Measurements from ENCODE around the gene HSPBP1. TPM values are rescaled to one million over a fixed set of nuclear protein-coding genes. Genes with fewer than 3 reads are reported as not detected.

HSPBP1 gene
- total and polyA plus RNA-seq, 9 of the 15 experiments (the other 6 are each of a cell fraction or from before 2014, with no cell fraction given): 0.83 to 81.3 (median 21.8) TPM

- Histone ChIP-seq H4K20me1 (replicated peaks; ENCODE audit: control insufficient read depth, insufficient read depth, low read length) (no peaks in the 10 kb centered on the region), H2AFZ (ENCODE audit: low read depth, low read length) (no peak overlapping the region), H3K79me2 (ENCODE audit: control insufficient read depth, insufficient read depth, low read length) (no peaks in the 10 kb centered on the region), H3K9me3 (replicated peaks; ENCODE audit: control insufficient read depth, insufficient read depth, low read depth, low read length) (no peaks in the 10 kb centered on the region), H3K27me3 (ENCODE audit: control insufficient read depth in 2 of 2, insufficient read depth in 2 of 2, low read length in 2 of 2) (no peaks in the 10 kb centered on the region), H3K9ac (ENCODE audit: insufficient read depth in 1 of 2, low read depth in 2 of 2, low read length in 2 of 2) (no peak overlapping the region), H3K9me1 (ENCODE audit: control insufficient read depth, insufficient read depth, low read length) (peaks cover 3% of the 10 kb centered on the region), H3K4me3 (no peak overlapping the region), H3K36me3 (ENCODE audit: control insufficient read depth, insufficient read depth, low read length) (peaks cover 59% of the 10 kb centered on the region; the same call in 1 of the 3 replicates), H3K27ac (ENCODE audit: extremely low read depth, low read depth, low read length) (no peak overlapping the region), H3K4me2 (ENCODE audit: insufficient read depth, low read length) (no peak overlapping the region), H3K4me1 (replicated peaks in 1 of 2; ENCODE audit: control insufficient read depth in 2 of 2, insufficient read depth in 2 of 2, low read length in 2 of 2) (peaks cover 0 to 42% of the 10 kb centered on the region in 2 experiments; a peak in 2 of 5 replicates)
- BruUV-seq (replicated peaks): no TSS peak
- CTCF ChIA-PET (ENCODE audit: low intra/inter-chr PET ratio): interaction anchor here (0.7 kb wide), 1 partner anchor 229 kb away, joined by 3 read pairs; no protein-coding TSS in a partner anchor
- TF ChIP-seq ILF3 (IDR thresholded peaks at IDR 0.05; ENCODE audit: borderline replicate concordance) (no peak), ZNF699 (CRISPR knock-in tag; IDR thresholded peaks at IDR 0.05; ENCODE audit: insufficient replicate concordance) (no peak), CBFA2T3 (IDR thresholded peaks at IDR 0.05) (no peak), TAF7 (tag; IDR thresholded peaks at IDR 0.05) (no peak), RNF219 (CRISPR knock-in tag; IDR thresholded peaks at IDR 0.05) (no peak), ZSCAN29 (IDR thresholded peaks at IDR 0.05) (no peak), RFX1 (IDR thresholded peaks at IDR 0.05) (no peak), CSDE1 (IDR thresholded peaks at IDR 0.05) (no peak), CREB1 (IDR thresholded peaks at IDR 0.05) (no peak), CREB1 (CRISPR knock-in tag; IDR thresholded peaks at IDR 0.05) (no peak), CREB5 (CRISPR knock-in tag; IDR thresholded peaks at IDR 0.05) (no peak)
- DNase-seq (ENCODE audit: extremely low read depth in 1 of 4, low spot score in 3 of 4) (no peak), FAIRE-seq (no peak), ATAC-seq (no peak)
- in situ Hi-C loops (cut with MboI): no loop called here
- intact Hi-C loops (cut with micrococcal nuclease): no loop called here
- POLR2A ChIA-PET: interaction anchor here (0.6 to 2.2 kb wide), 2 partner anchors 10 kb away, joined by 4 to 13 read pairs; no protein-coding TSS in a partner anchor
- 83% methylated on average over 9 of the region's 9 CpGs for WGBS (ENCODE audit: insufficient coverage, low coverage, missing lambda C conversion rate)
Observed at GRCh38 chr19:55226273-55226672, 53.6 kb downstream of the HSPBP1 start.
